Panc1 (cell line): ENCODE data around the gene CLEC4G.

ENCODE experiments used
- POLR2AphosphoS5 ChIP-seq: IDR thresholded peaks from 2 replicates; pipeline ENCODE4 v1.6.1; 2012; ENCODE audit warnings: mild to moderate bottlenecking, low read depth, low read length, moderate library complexity
- TF ChIP-seq, protein P1 (sequence below): fragments of 450-650 bp; IDR thresholded peaks from 2 replicates; pipeline ENCODE4 v1.5.1; 2017; ENCODE audit warnings: mild to moderate bottlenecking
- TF ChIP-seq, protein P2 (sequence below), 2 experiments: IDR thresholded peaks; 2 replicates each; pipeline ENCODE4 v1.6.1; 2011 to 2012; ENCODE audit warnings: low read depth in 2 of 2, control low read depth in 1 of 2, low read length in 1 of 2, mild to moderate bottlenecking in 1 of 2, moderate library complexity in 1 of 2; ENCODE audit not compliant: insufficient read depth in 1 of 2

DNA sequence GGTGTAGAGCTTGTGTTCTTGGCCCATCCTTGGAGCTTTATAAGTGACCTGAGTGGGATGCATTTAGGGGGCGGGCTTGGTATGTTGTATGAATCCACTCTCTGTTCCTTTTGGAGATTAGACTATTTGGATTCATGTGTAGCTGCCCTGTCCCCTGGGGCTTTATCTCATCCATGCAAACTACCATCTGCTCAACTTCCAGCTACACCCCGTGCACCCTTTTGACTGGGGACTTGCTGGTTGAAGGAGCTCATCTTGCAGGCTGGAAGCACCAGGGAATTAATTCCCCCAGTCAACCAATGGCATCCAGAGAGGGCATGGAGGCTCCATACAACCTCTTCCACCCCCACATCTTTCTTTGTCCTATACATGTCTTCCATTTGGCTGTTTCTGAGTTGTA is 37.3 kb upstream of the CLEC4G start:
- TF ChIP-seq POLR2AphosphoS5: no peak
- TF ChIP-seq, protein P1, sequence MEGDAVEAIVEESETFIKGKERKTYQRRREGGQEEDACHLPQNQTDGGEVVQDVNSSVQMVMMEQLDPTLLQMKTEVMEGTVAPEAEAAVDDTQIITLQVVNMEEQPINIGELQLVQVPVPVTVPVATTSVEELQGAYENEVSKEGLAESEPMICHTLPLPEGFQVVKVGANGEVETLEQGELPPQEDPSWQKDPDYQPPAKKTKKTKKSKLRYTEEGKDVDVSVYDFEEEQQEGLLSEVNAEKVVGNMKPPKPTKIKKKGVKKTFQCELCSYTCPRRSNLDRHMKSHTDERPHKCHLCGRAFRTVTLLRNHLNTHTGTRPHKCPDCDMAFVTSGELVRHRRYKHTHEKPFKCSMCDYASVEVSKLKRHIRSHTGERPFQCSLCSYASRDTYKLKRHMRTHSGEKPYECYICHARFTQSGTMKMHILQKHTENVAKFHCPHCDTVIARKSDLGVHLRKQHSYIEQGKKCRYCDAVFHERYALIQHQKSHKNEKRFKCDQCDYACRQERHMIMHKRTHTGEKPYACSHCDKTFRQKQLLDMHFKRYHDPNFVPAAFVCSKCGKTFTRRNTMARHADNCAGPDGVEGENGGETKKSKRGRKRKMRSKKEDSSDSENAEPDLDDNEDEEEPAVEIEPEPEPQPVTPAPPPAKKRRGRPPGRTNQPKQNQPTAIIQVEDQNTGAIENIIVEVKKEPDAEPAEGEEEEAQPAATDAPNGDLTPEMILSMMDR: no peak
- TF ChIP-seq, protein P2, sequence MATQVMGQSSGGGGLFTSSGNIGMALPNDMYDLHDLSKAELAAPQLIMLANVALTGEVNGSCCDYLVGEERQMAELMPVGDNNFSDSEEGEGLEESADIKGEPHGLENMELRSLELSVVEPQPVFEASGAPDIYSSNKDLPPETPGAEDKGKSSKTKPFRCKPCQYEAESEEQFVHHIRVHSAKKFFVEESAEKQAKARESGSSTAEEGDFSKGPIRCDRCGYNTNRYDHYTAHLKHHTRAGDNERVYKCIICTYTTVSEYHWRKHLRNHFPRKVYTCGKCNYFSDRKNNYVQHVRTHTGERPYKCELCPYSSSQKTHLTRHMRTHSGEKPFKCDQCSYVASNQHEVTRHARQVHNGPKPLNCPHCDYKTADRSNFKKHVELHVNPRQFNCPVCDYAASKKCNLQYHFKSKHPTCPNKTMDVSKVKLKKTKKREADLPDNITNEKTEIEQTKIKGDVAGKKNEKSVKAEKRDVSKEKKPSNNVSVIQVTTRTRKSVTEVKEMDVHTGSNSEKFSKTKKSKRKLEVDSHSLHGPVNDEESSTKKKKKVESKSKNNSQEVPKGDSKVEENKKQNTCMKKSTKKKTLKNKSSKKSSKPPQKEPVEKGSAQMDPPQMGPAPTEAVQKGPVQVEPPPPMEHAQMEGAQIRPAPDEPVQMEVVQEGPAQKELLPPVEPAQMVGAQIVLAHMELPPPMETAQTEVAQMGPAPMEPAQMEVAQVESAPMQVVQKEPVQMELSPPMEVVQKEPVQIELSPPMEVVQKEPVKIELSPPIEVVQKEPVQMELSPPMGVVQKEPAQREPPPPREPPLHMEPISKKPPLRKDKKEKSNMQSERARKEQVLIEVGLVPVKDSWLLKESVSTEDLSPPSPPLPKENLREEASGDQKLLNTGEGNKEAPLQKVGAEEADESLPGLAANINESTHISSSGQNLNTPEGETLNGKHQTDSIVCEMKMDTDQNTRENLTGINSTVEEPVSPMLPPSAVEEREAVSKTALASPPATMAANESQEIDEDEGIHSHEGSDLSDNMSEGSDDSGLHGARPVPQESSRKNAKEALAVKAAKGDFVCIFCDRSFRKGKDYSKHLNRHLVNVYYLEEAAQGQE (IDR thresholded peaks at IDR 0.05; ENCODE audit: insufficient read depth in 1 of 2, low read depth in 2 of 2, low read length in 1 of 2): no peak
